Activated B cell treated with CpG ODN at 0.5 μM for 24 hours (primary cell): ENCODE measurements around the gene RPLP2. TPM values are rescaled to one million over a fixed set of nuclear protein-coding genes. Genes with fewer than 3 reads are reported as not detected.

Experiments
- ATAC-seq: fragments of 200-7000 bp; cut with Tn5 transposase; one replicate; pipeline ENCODE4 v1.10.0; 2021; ENCODE audit warnings: low read depth, mild to moderate bottlenecking, moderate library complexity
- CTCF ChIA-PET: fragments of 350-600 bp; sonication (Branson Sonifier 250); formaldehyde crosslinking; loops from one replicate; lab custom pipeline; 2021; ENCODE audit warnings: antibody characterized with exemption; lab: Charles Lee
- POLR2A ChIA-PET: fragments of 350-600 bp; sonication (Branson Sonifier 250); formaldehyde crosslinking; loops from one replicate; lab custom pipeline; 2021; ENCODE audit warnings: antibody characterized with exemption; lab: Charles Lee
- DNase-seq: peaks from one replicate; pipeline ENCODE4 v3.0.0; 2022
- H3K27ac Mint-ChIP-seq: one replicate; pipeline ENCODE4 v1.8.0; 2020; ENCODE audit warnings: mixed read lengths
- H3K27me3 Mint-ChIP-seq: one replicate; pipeline ENCODE4 v1.8.0; 2021; ENCODE audit warnings: mixed read lengths
- H3K36me3 Mint-ChIP-seq: one replicate; pipeline ENCODE4 v1.8.0; 2021; ENCODE audit warnings: low read depth, mixed read lengths
- H3K4me1 Mint-ChIP-seq: one replicate; pipeline ENCODE4 v1.8.0; 2021; ENCODE audit warnings: mixed read lengths
- H3K4me3 Mint-ChIP-seq: one replicate; pipeline ENCODE4 v1.8.0; 2020; ENCODE audit warnings: mild to moderate bottlenecking, mixed read lengths
- H3K9me3 Mint-ChIP-seq: one replicate; pipeline ENCODE4 v1.8.0; 2020; ENCODE audit warnings: mixed read lengths
- CTCF ChIP-seq: fragments of 200-600 bp; IDR thresholded peaks from one replicate; pipeline ENCODE4 v1.8.0; 2022; ENCODE audit warnings: antibody characterized with exemption, mild to moderate bottlenecking
- intact Hi-C: fragments of 100-400 bp; cut with micrococcal nuclease; formaldehyde crosslinking; loops from one replicate; pipeline ENCODE4 v1.15.1; 2024
- total RNA-seq: library from RNA; stranded (reverse); gene quantifications from 2 replicates; pipeline ENCODE4 v1.2.3, GENCODE V29; 2022

Gene RPLP2
- total RNA-seq, 1 donor from 2014 or later, result 4,124 TPM

GRCh38 chr11:843818-844692 is 34.3 kb downstream of the RPLP2 start:
- Mint-ChIP-seq H3K9me3 (no peaks in the 10 kb centered on the region), H3K4me3 (peak overlapping the region; percentile 72), H3K27me3 (peaks cover 7% of the 10 kb centered on the region), H3K4me1 (peaks cover 40% of the 10 kb centered on the region), H3K27ac (no peak overlapping the region), H3K36me3 (peaks cover 20% of the 10 kb centered on the region)
- intact Hi-C loops, result loop anchor here (2.0 to 10.0 kb wide), 3 partner anchors 67 to 731 kb away; partner anchors contain the start of genes CHID1, DUSP8 and GATD1
- ATAC-seq, result no peak
- TF ChIP-seq CTCF, result no peak
- POLR2A ChIA-PET, result interaction anchor here (1.2 to 2.6 kb wide), 7 partner anchors 11 to 728 kb away, joined by 3 to 45 read pairs (median 4); partner anchors contain the start of genes CD151, CHID1, CRACR2B and DUSP8
- CTCF ChIA-PET, result interaction anchor here (1.2 to 1.3 kb wide), 2 partner anchors 9 to 24 kb away, joined by 4 read pairs; no protein-coding TSS in a partner anchor
- no peak for DNase-seq

DNA sequence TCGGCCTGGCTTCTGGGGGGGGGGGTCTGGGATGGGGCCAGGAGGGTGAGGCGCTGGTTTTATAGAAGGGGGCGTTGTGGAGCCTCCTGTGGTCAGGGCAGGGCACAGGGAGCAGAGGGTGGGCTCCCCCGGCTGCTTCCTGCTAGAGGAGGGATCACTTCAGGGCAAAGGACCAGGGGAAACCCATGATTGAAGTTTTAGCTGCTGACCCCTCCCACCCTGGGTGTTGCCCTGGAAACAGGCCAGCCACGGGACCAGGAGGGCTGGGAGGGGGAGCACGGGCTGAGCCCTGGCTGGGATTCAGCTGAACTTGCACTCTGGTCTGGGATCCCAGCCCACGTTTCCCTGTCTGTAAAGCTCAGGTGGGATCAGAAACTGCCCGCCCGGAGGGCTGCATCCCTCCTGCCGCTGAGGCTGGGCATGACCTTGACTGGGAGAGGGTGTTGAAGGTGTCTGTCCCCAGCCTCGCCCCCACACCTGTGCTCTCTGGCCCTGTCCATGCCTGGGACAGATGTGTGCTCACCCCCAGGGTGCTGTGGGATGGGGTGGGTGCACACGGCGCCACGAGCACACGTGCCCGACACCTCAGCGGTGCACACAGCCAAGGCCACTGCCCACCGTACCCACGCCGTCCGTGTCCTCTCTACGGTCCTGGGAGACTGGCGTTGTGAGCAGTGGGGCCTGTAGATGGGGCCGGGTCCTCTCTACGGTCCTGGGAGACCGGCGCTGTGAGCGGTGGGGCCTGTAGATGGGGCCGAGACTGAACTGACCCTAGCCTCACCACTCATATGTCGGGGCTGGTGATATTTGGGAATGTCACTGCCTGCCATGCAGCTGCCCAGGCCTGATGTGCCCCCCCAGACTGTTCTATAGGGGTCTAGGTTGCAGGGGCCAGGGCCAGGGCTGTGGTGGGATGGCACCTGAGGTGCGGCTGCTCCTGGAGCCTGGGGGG is 35.2 kb downstream of the RPLP2 start:
- H3K9me3 Mint-ChIP-seq, result no peaks in the 10 kb centered on the region
- peaks cover 12% of the 10 kb centered on the region for H3K36me3 Mint-ChIP-seq
- intact Hi-C loops, result loop anchor here (5.0 to 10.0 kb wide), 3 partner anchors 122 to 730 kb away; partner anchors contain the start of genes BRSK2 and DUSP8
- H3K27me3 Mint-ChIP-seq, result peaks cover 7% of the 10 kb centered on the region
- H3K4me3 Mint-ChIP-seq, result peak overlapping the region; percentile 61
- DNase-seq, result no peak
- TF ChIP-seq CTCF, result no peak
- ATAC-seq, result no peak
- peaks cover 41% of the 10 kb centered on the region for H3K4me1 Mint-ChIP-seq
- ChIA-PET CTCF (no interaction called here), POLR2A (interaction anchor here (1.2 kb wide), 1 partner anchor 77 kb away, joined by 3 read pairs; no protein-coding TSS in a partner anchor)
- H3K27ac Mint-ChIP-seq, result no peak overlapping the region

GRCh38 chr11:845872-846495 is 36.2 kb downstream of the RPLP2 start:
- Mint-ChIP-seq H3K9me3 (no peaks in the 10 kb centered on the region), H3K4me1 (peaks cover 31% of the 10 kb centered on the region), H3K4me3 (no peak overlapping the region), H3K27me3 (peaks cover 7% of the 10 kb centered on the region), H3K36me3 (peaks cover 2% of the 10 kb centered on the region), H3K27ac (no peak overlapping the region)
- intact Hi-C loops, result loop anchor here (5.0 to 10.0 kb wide), 3 partner anchors 121 to 729 kb away; partner anchors contain the start of genes BRSK2 and DUSP8
- TF ChIP-seq CTCF, result no peak
- ATAC-seq, result no peak
- DNase-seq, result no peak
- ChIA-PET POLR2A (interaction anchor here (1.5 kb wide), 1 partner anchor 18 kb away, joined by 4 read pairs; no protein-coding TSS in a partner anchor), CTCF (no interaction called here)

- no peak for TF ChIP-seq CTCF
- peaks cover 7% of the 10 kb centered on the region for H3K27me3 Mint-ChIP-seq
- ATAC-seq, result no peak
- H3K36me3 Mint-ChIP-seq, result peaks cover 2% of the 10 kb centered on the region
- H3K27ac Mint-ChIP-seq, result no peak overlapping the region
- CTCF ChIA-PET, result interaction anchor here (2.2 kb wide), 1 partner anchor 205 kb away, joined by 11 read pairs; no protein-coding TSS in a partner anchor
- peaks cover 25% of the 10 kb centered on the region for H3K4me1 Mint-ChIP-seq
- POLR2A ChIA-PET, result interaction anchor here (1.3 to 1.5 kb wide), 2 partner anchors 18 to 27 kb away, joined by 4 to 8 read pairs; no protein-coding TSS in a partner anchor
- no peak for DNase-seq
- no peaks in the 10 kb centered on the region for H3K9me3 Mint-ChIP-seq
- intact Hi-C loops, result loop anchor here (5.0 to 10.0 kb wide), 3 partner anchors 121 to 728 kb away; partner anchors contain the start of genes BRSK2 and DUSP8
- no peak overlapping the region for H3K4me3 Mint-ChIP-seq
Measured at GRCh38 chr11:846496-847098, 36.8 kb downstream of the RPLP2 start.
